NCI-H2196 (cell line): ENCODE measurements around the gene RBBP9.
"Not testable (repeated sequence)": the region's sequence is repeated elsewhere in the genome, so short reads cannot be mapped to it uniquely, and the experiment has no call there.

Source experiments
- DNase-seq: peaks from one replicate; lab custom pipeline; 2025; ENCODE audit not compliant: unreplicated experiment; lab: John Stamatoyannopoulos, UW

Gene RBBP9

GRCh38 chr20:18496740-18497592, at the start of gene RBBP9:
Gene RBBP9 (minus strand): TSS chr20:18497225. CDS start chr20:18497167, 58 bp downstream.
- peak; percentile 89 for DNase-seq

GRCh38 chr20:18545566-18545965, 48.5 kb upstream of the RBBP9 start:
- no peak for DNase-seq

DNA sequence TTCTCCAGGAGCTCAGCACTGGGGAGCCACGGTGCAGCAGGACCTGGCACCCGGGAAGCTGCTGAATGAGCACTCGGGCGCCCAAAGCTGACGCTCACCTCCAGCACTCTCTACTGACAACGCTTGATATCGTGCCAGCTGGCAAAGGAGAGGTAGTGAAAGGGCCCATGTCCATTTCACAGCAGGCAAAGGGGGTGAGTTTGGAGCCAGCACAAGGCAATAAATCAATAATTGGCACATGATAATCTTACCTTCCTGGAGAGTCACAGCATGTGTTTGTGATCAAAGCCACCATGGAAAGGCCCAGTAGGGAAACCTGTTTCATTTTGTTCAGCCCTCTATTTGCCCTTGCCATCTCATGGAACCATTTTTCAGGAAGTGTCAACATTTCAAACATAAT, 46.9 kb upstream of the RBBP9 start:
- DNase-seq: peak; percentile 92

- DNase-seq: no peak
Measured at GRCh38 chr20:18543216-18543615, 46.2 kb upstream of the RBBP9 start.

GRCh38 chr20:18541741-18542140, 44.7 kb upstream of the RBBP9 start:
- DNase-seq: no peak

- DNase-seq: no peak
Measured at GRCh38 chr20:18537651-18538050, 40.6 kb upstream of the RBBP9 start.

DNA sequence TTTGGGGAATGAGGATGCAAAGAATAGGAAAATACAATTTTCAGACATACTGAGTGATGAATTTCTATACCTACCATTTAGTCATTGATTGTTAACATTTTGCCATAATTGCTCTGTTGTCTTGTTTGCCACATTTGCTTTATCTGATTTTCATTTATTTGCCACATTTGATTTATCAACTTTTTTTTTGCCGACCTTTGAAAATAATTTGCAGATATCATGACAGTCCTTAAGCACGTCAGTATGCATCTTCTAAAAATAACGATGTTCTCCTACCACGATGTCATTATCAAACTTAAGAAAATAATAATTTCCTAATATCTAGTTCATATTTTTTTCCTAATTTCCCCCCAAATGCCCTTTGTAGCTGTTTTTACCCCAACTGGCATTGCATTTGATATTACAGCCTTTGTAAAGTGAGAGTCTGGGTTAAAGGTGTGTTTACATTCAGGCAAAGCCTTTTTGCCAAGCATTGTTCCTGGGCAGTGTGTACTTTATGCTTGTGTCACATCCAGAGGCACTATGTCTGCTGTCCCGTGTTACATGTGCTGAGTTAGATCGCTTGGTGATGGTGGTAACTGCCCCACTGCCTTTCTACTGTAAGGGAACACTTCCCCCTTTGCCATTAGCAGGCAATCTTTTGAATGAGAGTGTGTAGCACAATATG, 37.1 kb upstream of the RBBP9 start:
- DNase-seq: no peak

GRCh38 chr20:18533491-18533890, 36.5 kb upstream of the RBBP9 start:
- DNase-seq: no peak

DNA sequence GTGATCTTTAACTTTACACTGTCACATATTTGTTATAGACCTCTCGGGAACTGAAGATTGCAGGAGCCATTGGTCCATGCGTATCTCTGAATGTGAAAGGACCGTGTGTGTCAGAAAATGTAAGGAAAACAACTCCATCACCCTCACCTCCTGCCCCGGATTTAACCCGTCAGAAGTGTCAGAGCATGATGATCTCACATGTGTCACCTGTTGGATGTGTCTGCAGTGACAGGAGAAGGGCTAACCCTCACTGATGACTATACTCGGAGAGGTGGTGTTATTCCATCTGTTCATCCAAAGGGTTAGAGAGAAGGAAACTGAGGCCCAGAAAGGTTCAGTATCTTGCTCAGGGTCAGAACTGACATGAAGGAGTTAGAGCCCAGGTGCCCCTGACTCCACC, 35.6 kb upstream of the RBBP9 start:
- DNase-seq: no peak

- no peak for DNase-seq
Measured at GRCh38 chr20:18529041-18529440, 32.0 kb upstream of the RBBP9 start.

DNA sequence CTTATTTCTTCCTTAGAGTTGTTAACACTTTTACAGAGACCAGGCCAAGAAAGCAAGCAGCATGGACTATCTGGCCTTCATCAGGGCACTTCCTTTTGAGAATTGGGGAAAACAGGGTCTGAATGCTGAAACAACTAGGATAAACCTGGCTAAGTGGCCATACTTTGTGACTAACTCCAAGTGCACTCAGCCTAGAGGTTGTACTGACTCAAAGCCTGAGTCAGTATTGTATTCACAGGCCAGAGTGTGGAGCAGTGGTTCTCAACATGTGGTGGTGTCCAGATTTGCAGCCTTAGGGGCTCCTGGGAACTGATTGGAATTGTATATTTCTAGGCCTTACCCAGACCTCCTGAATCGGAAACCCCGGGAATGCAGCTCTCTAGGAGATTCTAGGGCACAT, 30.8 kb upstream of the RBBP9 start:
- DNase-seq: no peak

DNA sequence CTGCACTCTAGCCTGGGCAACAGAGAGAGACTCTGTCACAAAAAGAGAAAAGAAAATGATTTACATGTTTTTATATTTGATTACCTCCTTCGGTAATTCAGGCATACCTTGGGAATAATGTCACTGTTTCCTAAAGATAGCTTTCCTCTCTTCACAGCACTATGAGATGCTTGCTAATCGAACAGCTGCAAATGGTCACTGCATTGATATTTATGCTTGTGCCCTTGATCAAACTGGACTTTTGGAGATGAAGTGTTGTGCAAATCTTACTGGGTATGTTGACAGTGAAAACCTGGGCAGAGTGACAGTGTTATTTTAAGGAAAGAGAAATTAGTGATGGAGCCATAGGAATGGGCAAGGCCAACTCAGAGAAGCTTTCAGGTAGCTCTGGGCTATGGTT, 30.3 kb upstream of the RBBP9 start:
- DNase-seq: no peak

- DNase-seq: not testable (repeated sequence)
Measured at GRCh38 chr20:18526761-18527160, 29.7 kb upstream of the RBBP9 start.

DNA sequence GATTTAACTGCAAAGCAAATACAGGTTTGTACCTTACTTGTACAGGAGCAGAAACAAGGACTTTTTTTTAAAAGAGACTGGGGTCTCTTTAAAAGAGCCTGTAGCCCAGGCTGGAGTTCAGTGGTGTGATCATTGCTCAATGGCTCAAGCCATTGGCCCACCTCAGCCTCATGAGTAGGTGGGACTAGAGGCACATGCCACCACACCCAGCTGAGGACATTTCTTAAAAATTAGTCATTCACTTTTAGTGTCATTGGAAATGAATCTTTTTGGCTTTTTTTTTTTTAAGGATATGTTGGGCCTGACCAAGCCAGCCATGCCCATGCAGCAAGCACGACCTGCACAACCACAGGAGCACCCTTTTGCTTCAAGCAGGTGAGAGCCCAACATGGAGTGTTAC, 27.6 kb upstream of the RBBP9 start:
- no peak for DNase-seq

DNA sequence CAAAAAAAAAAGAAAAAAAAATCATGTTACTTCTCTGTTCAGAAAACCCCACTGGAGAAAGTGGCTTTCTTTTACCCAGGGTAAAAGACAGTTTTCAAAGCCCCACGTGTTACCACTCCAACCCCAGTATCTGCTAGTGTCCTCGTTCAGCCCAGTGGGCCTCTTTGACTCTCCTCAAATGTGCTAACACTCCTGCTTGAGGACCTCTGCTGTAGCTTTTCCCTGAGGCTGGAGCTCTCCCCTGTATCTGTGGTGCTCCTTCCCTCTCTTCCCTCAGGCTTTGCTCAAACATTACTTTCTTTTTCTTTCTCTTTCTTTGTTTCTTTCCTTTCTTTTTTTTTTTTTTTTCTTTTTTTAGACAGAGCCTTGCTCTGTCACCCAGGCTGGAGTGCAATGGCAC, 26.0 kb upstream of the RBBP9 start:
- no peak for DNase-seq

DNA sequence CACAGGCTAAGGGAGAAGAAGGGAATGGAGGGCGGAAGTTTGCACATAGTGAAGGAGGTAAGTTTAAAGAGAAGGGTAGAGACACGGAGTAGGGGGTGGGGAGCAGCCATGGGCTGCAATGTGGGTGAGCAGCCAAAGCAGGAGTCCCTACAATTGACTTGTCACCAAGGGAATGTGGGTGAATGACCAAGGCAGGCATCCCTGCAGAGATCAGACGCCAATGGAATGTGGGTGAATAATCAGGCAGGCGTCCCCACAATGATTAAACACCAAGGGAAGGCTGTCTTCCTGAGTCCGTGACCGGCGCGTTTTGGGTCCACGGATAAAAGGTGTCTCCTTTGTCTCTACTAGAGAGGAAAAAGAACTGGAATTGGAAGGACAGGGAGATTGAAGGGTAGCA, 25.0 kb upstream of the RBBP9 start:
- DNase-seq: not testable (repeated sequence)

GRCh38 chr20:18515973-18516372, 18.9 kb upstream of the RBBP9 start:
- DNase-seq: no peak

DNA sequence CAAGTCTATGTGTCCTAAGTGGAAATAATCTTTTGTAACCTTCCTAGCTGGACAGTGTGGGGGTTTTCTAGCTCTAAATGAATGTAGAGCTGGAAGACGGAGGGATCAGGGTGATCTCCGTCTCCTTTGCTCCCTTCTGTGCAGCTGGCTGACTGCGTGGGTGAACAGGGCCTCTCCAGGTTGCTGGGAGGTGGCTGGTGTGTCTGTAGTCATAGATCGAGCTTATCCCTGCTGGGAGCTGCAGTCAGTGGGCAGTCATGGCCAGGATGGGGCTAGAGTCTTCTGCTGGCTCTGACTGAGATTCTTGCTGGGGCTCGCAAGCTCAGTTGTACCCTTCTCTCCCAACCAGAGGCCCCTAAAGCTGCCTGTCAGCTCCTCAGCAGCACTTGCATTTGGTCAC, 17.1 kb upstream of the RBBP9 start:
- DNase-seq: no peak

GRCh38 chr20:18513208-18513607, 16.2 kb upstream of the RBBP9 start:
- no peak for DNase-seq

- no peak for DNase-seq
Measured at GRCh38 chr20:18511571-18511970, 14.5 kb upstream of the RBBP9 start.

GRCh38 chr20:18507218-18508191, 10.5 kb upstream of the RBBP9 start, which contains the start of gene SEC23B:
Gene SEC23B (plus strand): TSS chr20:18507940. CDS start chr20:18510836, 2,896 bp downstream.
- DNase-seq: peak; percentile 96
